ENCODE results near the gene FXYD5. TPM values are rescaled to one million over a fixed set of nuclear protein-coding genes. Genes with fewer than 3 reads are reported as not detected.

The FXYD5 gene
- total RNA-seq, 2 experiments from 2014 or later, result 82.1 to 147 TPM

- Histone ChIP-seq H3K4me3 (ENCODE audit: low read depth, low read length, poor library complexity, severe bottlenecking) (peak overlapping the region; percentile 43), H3K4me1 (ENCODE audit: insufficient read depth, low read length, poor library complexity, severe bottlenecking) (no peaks in the 10 kb centered on the region), H3K27ac (ENCODE audit: low read depth, low read length, poor library complexity, severe bottlenecking) (no peak overlapping the region), H4K20me1 (ENCODE audit: insufficient read depth, low read length) (no peaks in the 10 kb centered on the region), H3K4me2 (ENCODE audit: low read length) (peak overlapping the region; percentile 61), H3K79me2 (ENCODE audit: insufficient read depth, low read depth, low read length) (no peaks in the 10 kb centered on the region), H3K9me2 (ENCODE audit: insufficient read depth, low read length) (no peaks in the 10 kb centered on the region), H3K36me3 (ENCODE audit: insufficient read depth, low read length) (no peaks in the 10 kb centered on the region), H3K9me3 (ENCODE audit: low read length) (no peaks in the 10 kb centered on the region), H2AFZ (ENCODE audit: low read length) (peak overlapping the region; percentile 83)
- POLR2A ChIA-PET, result interaction anchor here (0.8 to 1.2 kb wide), 2 partner anchors 10 to 53 kb away, joined by 3 read pairs; no protein-coding TSS in a partner anchor
- DNase-seq (ENCODE audit: low spot score), result peak; percentile 79
- intact Hi-C loops (cut with micrococcal nuclease; ENCODE audit: unreplicated experiment), result loop anchor here (1.0 kb wide), 3 partner anchors 21 to 103 kb away; partner anchors contain the start of gene LGI4
- TF ChIP-seq EZH2phosphoT487 (IDR thresholded peaks at IDR 0.05; ENCODE audit: borderline replicate concordance, low read depth, low read length) (no peak), CTCF (conservative IDR thresholded peaks at IDR 0.05; ENCODE audit: low read length) (peak; percentile 97)
- CTCF ChIA-PET (ENCODE audit: unreplicated experiment), result interaction anchor here (0.6 to 1.0 kb wide), 2 partner anchors 27 to 171 kb away, joined by 3 read pairs; no protein-coding TSS in a partner anchor
- BruUV-seq (replicated peaks), result no TSS peak
Measured at GRCh38 chr19:35114353-35115176, 40.0 kb upstream of the FXYD5 start.

- Histone ChIP-seq H3K9me3 (ENCODE audit: low read length) (no peaks in the 10 kb centered on the region), H3K36me3 (ENCODE audit: insufficient read depth, low read length) (no peaks in the 10 kb centered on the region), H3K4me3 (ENCODE audit: low read depth, low read length, poor library complexity, severe bottlenecking) (peak within 1 kb of the TSS; percentile 43), H3K4me2 (ENCODE audit: low read length) (peak within 1 kb of the TSS; percentile 61), H3K27ac (ENCODE audit: low read depth, low read length, poor library complexity, severe bottlenecking) (no peak within 1 kb of the TSS), H3K79me2 (ENCODE audit: insufficient read depth, low read depth, low read length) (no peaks in the 10 kb centered on the region), H4K20me1 (ENCODE audit: insufficient read depth, low read length) (no peaks in the 10 kb centered on the region), H2AFZ (ENCODE audit: low read length) (peak within 1 kb of the TSS; percentile 83; the same call in 1 of the 2 replicates), H3K9me2 (ENCODE audit: insufficient read depth, low read length) (no peaks in the 10 kb centered on the region), H3K4me1 (ENCODE audit: insufficient read depth, low read length, poor library complexity, severe bottlenecking) (no peaks in the 10 kb centered on the region)
- ChIA-PET POLR2A (interaction anchor here (0.8 to 1.2 kb wide), 2 partner anchors 9 to 52 kb away, joined by 3 read pairs; no protein-coding TSS in a partner anchor), CTCF (ENCODE audit: unreplicated experiment) (interaction anchor here (0.6 to 1.0 kb wide), 2 partner anchors 26 to 171 kb away, joined by 3 read pairs; no protein-coding TSS in a partner anchor)
- DNase-seq (ENCODE audit: low spot score), result no peak
- TF ChIP-seq CTCF (conservative IDR thresholded peaks at IDR 0.05; ENCODE audit: low read length) (no peak), EZH2phosphoT487 (IDR thresholded peaks at IDR 0.05; ENCODE audit: borderline replicate concordance, low read depth, low read length) (no peak)
- BruUV-seq (replicated peaks), result no TSS peak
- intact Hi-C loops (cut with micrococcal nuclease; ENCODE audit: unreplicated experiment), result no loop called here
Measured at GRCh38 chr19:35115177-35115951, 39.2 kb upstream of the FXYD5 start, which contains the start of gene FXYD3. TSS of gene FXYD3 (plus strand) at chr19:35115823. CDS start at chr19:35119377, 3,554 bp downstream.
